GM12891 (cell line): ENCODE results near the gene AADACL3. TPM values are rescaled to one million over a fixed set of nuclear protein-coding genes. Genes with fewer than 3 reads are reported as not detected.
"Not testable (repeated sequence)": the region's sequence is repeated elsewhere in the genome, so short reads cannot be mapped to it uniquely, and the experiment has no call there.

ENCODE experiments used
- DNase-seq: peaks from one replicate; pipeline ENCODE4 v3.0.0; 2011; ENCODE audit warnings: low spot score; ENCODE audit not compliant: insufficient read length
- FAIRE-seq: peaks from 2 replicates; lab custom pipeline; 2011; peaks lifted over from hg19 to GRCh38; lab: Jason Lieb, UNC
- PAX5 ChIP-seq: IDR thresholded peaks from 2 replicates; pipeline ENCODE4 v1.6.1; 2011; ENCODE audit warnings: low read length, moderate library complexity, mild to moderate bottlenecking; ENCODE audit not compliant: insufficient read depth, severe bottlenecking
- POLR2A ChIP-seq: IDR thresholded peaks from 2 replicates; pipeline ENCODE4 v1.6.1; 2011; ENCODE audit warnings: low read depth, low read length, control low read depth
- POLR2AphosphoS5 ChIP-seq: IDR thresholded peaks from 2 replicates; pipeline ENCODE4 v1.6.1; 2011; ENCODE audit warnings: low read depth, low read length, control low read depth
- POU2F2 ChIP-seq: IDR thresholded peaks from 2 replicates; pipeline ENCODE4 v1.6.1; 2011; ENCODE audit warnings: low read depth, mild to moderate bottlenecking, control low read depth, low read length, moderate library complexity
- SPI1 ChIP-seq: IDR thresholded peaks from 2 replicates; pipeline ENCODE4 v1.6.1; 2011; ENCODE audit warnings: low read depth, low read length, control low read depth
- TAF1 ChIP-seq: IDR thresholded peaks from 2 replicates; pipeline ENCODE4 v1.6.1; 2011; ENCODE audit warnings: low read depth, low read length, control low read depth
- polyA plus RNA-seq: library from polyadenylated mRNA; unstranded; fragments of >200 nt; gene quantifications from one replicate; pipeline ENCODE4 v1.2.1, GENCODE V29; 2012; ENCODE audit warnings: low read depth, missing spikeins, inconsistent platforms; ENCODE audit not compliant: missing spikeins

Gene AADACL3
- polyA plus RNA-seq = not detected

- FAIRE-seq (no peak), DNase-seq (no peak)
- no peak for TF ChIP-seq POU2F2
- no peak for TF ChIP-seq PAX5
- TF ChIP-seq SPI1 = no peak
- TF ChIP-seq POLR2A = no peak
- no peak for TF ChIP-seq POLR2AphosphoS5
- TF ChIP-seq TAF1 = no peak
These were observed at the start of gene AADACL3 for GRCh38 chr1:12715896-12716437. Gene AADACL3, plus strand, starts transcription at chr1:12716110. Its CDS starts 67 bp downstream, at chr1:12716177.

GRCh38 chr1:12666141-12666735 is 49.7 kb upstream of the AADACL3 start:
- no peak for DNase-seq
- FAIRE-seq = no peak
- TF ChIP-seq TAF1 (no peak), PAX5 (no peak), POLR2A (no peak), POU2F2 (no peak), SPI1 (no peak), POLR2AphosphoS5 (no peak)

- FAIRE-seq (no peak), DNase-seq (no peak)
- TF ChIP-seq POLR2A = no peak
- no peak for TF ChIP-seq POLR2AphosphoS5
- no peak for TF ChIP-seq PAX5
- TF ChIP-seq POU2F2 = no peak
- no peak for TF ChIP-seq SPI1
- no peak for TF ChIP-seq TAF1
These were observed 46.3 kb upstream of the AADACL3 start for GRCh38 chr1:12669529-12670068.

GRCh38 chr1:12674358-12674757 is 41.6 kb upstream of the AADACL3 start:
- FAIRE-seq (no peak), DNase-seq (no peak)
- TF ChIP-seq TAF1 (no peak), POLR2A (no peak), SPI1 (no peak), POU2F2 (no peak), PAX5 (no peak), POLR2AphosphoS5 (no peak)

GRCh38 chr1:12676122-12676521 is 39.8 kb upstream of the AADACL3 start:
- FAIRE-seq, DNase-seq: not testable (repeated sequence)

- TF ChIP-seq POLR2AphosphoS5 = no peak
- no peak for TF ChIP-seq POU2F2
- DNase-seq (no peak), FAIRE-seq (no peak)
These were observed 38.3 kb upstream of the AADACL3 start for GRCh38 chr1:12677565-12677964.

GRCh38 chr1:12678350-12678749 is 37.6 kb upstream of the AADACL3 start:
- FAIRE-seq (no peak), DNase-seq (no peak)
- TF ChIP-seq POLR2A = no peak

- TF ChIP-seq SPI1 (no peak), PAX5 (no peak), TAF1 (no peak), POLR2A (no peak), POLR2AphosphoS5 (no peak), POU2F2 (no peak)
- no peak for DNase-seq
- FAIRE-seq = no peak
These were observed 37.1 kb upstream of the AADACL3 start for GRCh38 chr1:12678820-12679219.

GRCh38 chr1:12690156-12690555 is 25.8 kb upstream of the AADACL3 start:
- TF ChIP-seq POLR2A (no peak), POU2F2 (no peak), POLR2AphosphoS5 (no peak), TAF1 (no peak), PAX5 (no peak), SPI1 (no peak)
- no peak for DNase-seq
- no peak for FAIRE-seq

- TF ChIP-seq POU2F2 (no peak), TAF1 (no peak), SPI1 (no peak), PAX5 (no peak), POLR2A (no peak), POLR2AphosphoS5 (no peak)
- FAIRE-seq (no peak), DNase-seq (no peak)
These were observed 22.7 kb upstream of the AADACL3 start for GRCh38 chr1:12692967-12693782.

- TF ChIP-seq POU2F2 (no peak), TAF1 (no peak), SPI1 (no peak)
- FAIRE-seq (no peak), DNase-seq (no peak)
These were observed 19.3 kb upstream of the AADACL3 start for GRCh38 chr1:12696658-12697057.
